Liver (tissue), 9 donors: ENCODE results near the gene ELAVL1. TPM values are rescaled to one million over a fixed set of nuclear protein-coding genes. Genes with fewer than 3 reads are reported as not detected.

Experiments
- DNase-seq: peaks from one replicate; pipeline ENCODE4 v3.0.0-alpha.2; 2017; ENCODE audit warnings: low spot score
- H3K27ac ChIP-seq, 2 donors: one replicate each; pipeline ENCODE4 v1.7.0; 2013; ENCODE audit warnings: inconsistent platforms in 2 of 2, low read length in 2 of 2, control low read depth in 1 of 2, low read depth in 1 of 2, mild to moderate bottlenecking in 1 of 2
- H3K27me3 ChIP-seq, 4 donors: one replicate each; pipeline versions ENCODE4 v1.6.1 to v1.7.0; 2013; ENCODE audit warnings: low read length in 3 of 4, inconsistent platforms in 1 of 4, mild to moderate bottlenecking in 1 of 4, moderate library complexity in 1 of 4; ENCODE audit not compliant: control insufficient read depth in 4 of 4, insufficient read depth in 4 of 4
- H3K36me3 ChIP-seq, 4 donors: one replicate each; pipeline versions ENCODE4 v1.6.1 to v1.7.0; 2013; ENCODE audit warnings: low read length in 3 of 4, mild to moderate bottlenecking in 3 of 4, low read depth in 1 of 4, moderate library complexity in 1 of 4; ENCODE audit not compliant: control insufficient read depth in 4 of 4, insufficient read depth in 3 of 4
- H3K4me1 ChIP-seq, 4 donors: one replicate each; pipeline versions ENCODE4 v1.6.1 to v1.7.0; 2013; ENCODE audit warnings: low read length in 3 of 4, mild to moderate bottlenecking in 3 of 4, moderate library complexity in 1 of 4; ENCODE audit not compliant: control insufficient read depth in 4 of 4, insufficient read depth in 4 of 4
- H3K4me3 ChIP-seq, 3 donors: one replicate each; pipeline versions ENCODE4 v1.6.1 to v1.7.0; 2013; ENCODE audit warnings: low read length in 3 of 3, control low read depth in 1 of 3, low read depth in 1 of 3, mild to moderate bottlenecking in 1 of 3
- H3K9ac ChIP-seq, 2 donors: one replicate each; pipeline ENCODE4 v1.7.0; 2013; ENCODE audit warnings: low read length in 2 of 2, mild to moderate bottlenecking in 2 of 2, moderate library complexity in 2 of 2, control low read depth in 1 of 2, low read depth in 1 of 2
- H3K9me3 ChIP-seq, 4 donors: one replicate each; pipeline versions ENCODE4 v1.6.1 to v1.7.0; 2013; ENCODE audit warnings: low read length in 3 of 4; ENCODE audit not compliant: control insufficient read depth in 4 of 4
- FOXA1 ChIP-seq: IDR thresholded peaks from 2 replicates; pipeline ENCODE4 v1.6.1; 2016; ENCODE audit warnings: antibody characterized with exemption
- FOXA2 ChIP-seq: IDR thresholded peaks from 2 replicates; pipeline ENCODE4 v1.6.1; 2016; ENCODE audit warnings: antibody characterized with exemption
- GABPA ChIP-seq, 2 donors: IDR thresholded peaks in 1 of 2; conservative IDR thresholded peaks in 1 of 2; 2 replicates each; pipeline ENCODE4 v1.6.1; 2016; ENCODE audit warnings: antibody characterized with exemption in 2 of 2, mild to moderate bottlenecking in 1 of 2, moderate library complexity in 1 of 2
- HNF4A ChIP-seq, 2 donors: conservative IDR thresholded peaks; 2 replicates each; pipeline ENCODE4 v1.6.1; 2016; ENCODE audit warnings: antibody characterized with exemption in 2 of 2, mild to moderate bottlenecking in 2 of 2
- HNF4G ChIP-seq: IDR thresholded peaks from 2 replicates; pipeline ENCODE4 v1.6.1; 2016; ENCODE audit warnings: antibody characterized with exemption
- JUND ChIP-seq, 2 donors: IDR thresholded peaks; 2 replicates each; pipeline ENCODE4 v1.6.1; 2016; ENCODE audit warnings: antibody characterized with exemption in 2 of 2
- MAX ChIP-seq: IDR thresholded peaks from 2 replicates; pipeline ENCODE4 v1.6.1; 2016; ENCODE audit warnings: antibody characterized with exemption
- NR2F2 ChIP-seq: IDR thresholded peaks from 2 replicates; pipeline ENCODE4 v1.6.1; 2016; ENCODE audit warnings: antibody characterized with exemption
- RAD21 ChIP-seq, 2 donors: IDR thresholded peaks; 2 replicates each; pipeline ENCODE4 v1.6.1; 2016; ENCODE audit warnings: antibody characterized with exemption in 2 of 2, mild to moderate bottlenecking in 2 of 2
- REST ChIP-seq: IDR thresholded peaks from 2 replicates; pipeline ENCODE4 v1.6.1; 2016; ENCODE audit warnings: antibody characterized with exemption, mild to moderate bottlenecking
- RXRA ChIP-seq, 2 donors: IDR thresholded peaks; 2 replicates each; pipeline ENCODE4 v1.6.1; 2017 to 2018; ENCODE audit warnings: antibody characterized with exemption in 2 of 2, mild to moderate bottlenecking in 1 of 2
- SP1 ChIP-seq: IDR thresholded peaks from 2 replicates; pipeline ENCODE4 v1.6.1; 2018; ENCODE audit warnings: antibody characterized with exemption, mild to moderate bottlenecking
- TAF1 ChIP-seq: conservative IDR thresholded peaks from 2 replicates; pipeline ENCODE4 v1.6.1; 2016; ENCODE audit warnings: antibody characterized with exemption, mild to moderate bottlenecking
- YY1 ChIP-seq: IDR thresholded peaks from 2 replicates; pipeline ENCODE4 v1.6.1; 2016; ENCODE audit warnings: antibody characterized with exemption, mild to moderate bottlenecking
- ZBTB33 ChIP-seq: IDR thresholded peaks from 2 replicates; pipeline ENCODE4 v1.6.1; 2016; ENCODE audit warnings: antibody characterized with exemption
- WGBS: extraction: QIAGEN DNeasy Blood & Tissue Kit; methylation state at CpG from one replicate; pipeline ENCODE4 v1.1.7; 2013; 5-methylcytosine and 5-hydroxymethylcytosine counted together
- polyA plus RNA-seq, 2 donors: library from polyadenylated mRNA; stranded (reverse) in 1 of 2; unstranded in 1 of 2; fragments of 200-250 nt in 1 of 2; fragments of >200 nt in 1 of 2; fragmentation: Nextera tagmentation in 1 of 2; extraction: Ambion mirVana in 1 of 2; gene quantifications; one replicate each; pipeline versions ENCODE4 v1.2.1 to v1.2.3, GENCODE V29; 2013 to 2015
- total RNA-seq, 2 donors: library from RNA; depleted of rRNA; stranded (reverse); fragments of >200 nt; gene quantifications; one replicate each; pipeline ENCODE4 v1.2.3, GENCODE V29; 2014
- TF ChIP-seq, protein P1 (sequence below): IDR thresholded peaks from 2 replicates; pipeline ENCODE4 v1.6.1; 2016; ENCODE audit warnings: antibody characterized with exemption
- TF ChIP-seq, protein P2 (sequence below): fragments of 150-350 bp; IDR thresholded peaks from 2 replicates; pipeline ENCODE4 v1.5.1; 2017; ENCODE audit warnings: improper control_type of control experiment, low read depth, low read length; ENCODE audit not compliant: missing input control
- donor health status: healthy.
- donor health status: healthy.
- donor health status: healthy.
- donor health status: healthy.
- donor health status: healthy.

Gene ELAVL1
- total and polyA plus RNA-seq, 4 donors: 14.4 to 33.7 (median 19.1) TPM

DNA sequence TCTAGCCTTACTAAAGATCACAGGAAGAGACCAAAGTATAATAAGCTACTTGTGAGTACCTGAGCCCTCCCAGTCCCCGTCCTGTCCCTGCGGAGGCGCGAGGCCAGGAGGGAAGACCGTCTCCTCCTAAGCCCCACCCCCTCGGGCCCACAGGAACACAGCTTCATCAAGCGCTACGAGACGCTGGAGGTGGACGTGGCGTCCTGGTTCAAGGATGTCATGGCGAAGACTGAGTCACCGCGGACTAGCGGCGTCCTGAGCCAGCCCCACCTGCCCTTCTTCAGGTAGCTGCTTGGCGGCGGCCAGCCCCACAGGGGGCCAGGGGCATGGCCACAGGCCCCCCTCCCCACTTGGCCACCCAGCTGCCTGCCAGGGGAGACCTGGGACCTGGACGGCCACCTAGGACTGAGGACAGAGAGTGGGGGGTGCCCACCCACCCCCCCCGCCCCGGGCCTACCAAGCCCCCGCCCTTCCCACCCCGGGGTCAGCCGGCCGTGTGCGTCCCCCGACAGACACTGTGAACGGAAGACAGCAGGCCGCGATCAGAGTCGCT lies 93.2 kb downstream of the ELAVL1 start:
- WGBS: 94% methylated on average over 31 of the region's 31 CpGs
- DNase-seq: no peak
- no peak for TF ChIP-seq YY1
- no peak for TF ChIP-seq ZBTB33
- no peak for TF ChIP-seq HNF4G
- no peak for TF ChIP-seq FOXA1
- no peak for TF ChIP-seq RXRA (IDR thresholded peaks at IDR 0.05)
- TF ChIP-seq REST: no peak
- no peak for TF ChIP-seq TAF1
- TF ChIP-seq, protein P1, sequence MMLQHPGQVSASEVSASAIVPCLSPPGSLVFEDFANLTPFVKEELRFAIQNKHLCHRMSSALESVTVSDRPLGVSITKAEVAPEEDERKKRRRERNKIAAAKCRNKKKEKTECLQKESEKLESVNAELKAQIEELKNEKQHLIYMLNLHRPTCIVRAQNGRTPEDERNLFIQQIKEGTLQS: no peak
- no peak for TF ChIP-seq SP1
- TF ChIP-seq, protein P2, sequence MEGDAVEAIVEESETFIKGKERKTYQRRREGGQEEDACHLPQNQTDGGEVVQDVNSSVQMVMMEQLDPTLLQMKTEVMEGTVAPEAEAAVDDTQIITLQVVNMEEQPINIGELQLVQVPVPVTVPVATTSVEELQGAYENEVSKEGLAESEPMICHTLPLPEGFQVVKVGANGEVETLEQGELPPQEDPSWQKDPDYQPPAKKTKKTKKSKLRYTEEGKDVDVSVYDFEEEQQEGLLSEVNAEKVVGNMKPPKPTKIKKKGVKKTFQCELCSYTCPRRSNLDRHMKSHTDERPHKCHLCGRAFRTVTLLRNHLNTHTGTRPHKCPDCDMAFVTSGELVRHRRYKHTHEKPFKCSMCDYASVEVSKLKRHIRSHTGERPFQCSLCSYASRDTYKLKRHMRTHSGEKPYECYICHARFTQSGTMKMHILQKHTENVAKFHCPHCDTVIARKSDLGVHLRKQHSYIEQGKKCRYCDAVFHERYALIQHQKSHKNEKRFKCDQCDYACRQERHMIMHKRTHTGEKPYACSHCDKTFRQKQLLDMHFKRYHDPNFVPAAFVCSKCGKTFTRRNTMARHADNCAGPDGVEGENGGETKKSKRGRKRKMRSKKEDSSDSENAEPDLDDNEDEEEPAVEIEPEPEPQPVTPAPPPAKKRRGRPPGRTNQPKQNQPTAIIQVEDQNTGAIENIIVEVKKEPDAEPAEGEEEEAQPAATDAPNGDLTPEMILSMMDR: no peak
- TF ChIP-seq NR2F2: no peak
- TF ChIP-seq HNF4A (conservative IDR thresholded peaks at IDR 0.05): no peak
- no peak for TF ChIP-seq MAX
- TF ChIP-seq FOXA2: no peak
- TF ChIP-seq JUND (IDR thresholded peaks at IDR 0.05): no peak
- no peak for TF ChIP-seq GABPA (IDR thresholded peaks at IDR 0.05 in 1 of 2, conservative IDR thresholded peaks at IDR 0.05 in 1 of 2)
- TF ChIP-seq RAD21 (IDR thresholded peaks at IDR 0.05): no peak
- H3K9me3 ChIP-seq: no peaks in the 10 kb centered on the region
- H3K27me3 ChIP-seq: no peaks in the 10 kb centered on the region
- H3K9ac ChIP-seq: no peak overlapping the region
- H3K36me3 ChIP-seq: peaks cover 0 to 27% (median 11%) of the 10 kb centered on the region in 4 donors
- H3K27ac ChIP-seq: no peak overlapping the region
- no peak overlapping the region for H3K4me3 ChIP-seq
- peaks cover 7 to 27% (median 14%) of the 10 kb centered on the region in 4 donors for H3K4me1 ChIP-seq
